ENCODE results near the gene SAMD1.

Gene SAMD1

DNA sequence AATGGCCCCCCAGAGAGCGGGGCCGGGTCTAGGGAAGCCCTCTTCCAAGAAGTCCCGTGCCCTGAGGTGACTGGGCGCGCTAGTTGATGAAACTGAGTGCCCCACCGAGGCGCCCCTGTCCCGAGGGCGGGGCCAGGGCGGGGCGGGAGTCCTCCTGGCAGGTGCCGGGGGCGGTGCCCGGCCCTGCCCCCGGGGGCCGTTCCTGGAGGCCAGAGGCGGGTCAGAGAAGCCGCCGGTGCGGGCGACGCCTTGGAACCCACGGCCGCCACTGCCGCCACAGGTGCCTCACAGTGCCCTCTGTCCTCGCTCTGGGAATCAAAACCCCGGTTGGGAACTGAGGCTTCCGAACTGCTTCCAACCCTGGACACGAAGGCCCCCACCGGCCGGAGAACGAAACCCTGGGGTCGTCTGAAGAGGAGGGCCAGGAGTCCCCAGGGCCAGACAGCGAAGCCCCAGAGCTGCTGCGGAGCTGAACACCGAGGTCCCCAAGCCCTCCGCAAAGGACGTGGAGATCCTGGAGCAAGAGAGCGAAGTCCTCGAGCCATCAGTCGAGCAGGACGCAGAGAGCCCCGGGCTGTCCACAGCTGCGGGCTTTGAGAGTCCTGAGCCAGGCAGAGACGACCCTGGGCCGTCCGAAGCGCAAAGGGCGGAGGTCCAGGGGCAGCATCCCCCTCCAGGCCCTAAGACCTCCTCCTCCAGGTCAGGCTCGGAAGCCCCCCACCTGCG is 17.9 kb downstream of the SAMD1 start, which contains the start of gene MISP3:
MISP3 (plus strand) TSS at position 252 of the 726 bp plus-strand sequence. CDS start 524 bp downstream, outside the sequence.
- peak within 1 kb of the TSS; percentile 66 for H3K4me3 ChIP-seq (ENCODE audit: low read length)
- DNase-seq (ENCODE audit: low read depth, low spot score): no peak

DNA sequence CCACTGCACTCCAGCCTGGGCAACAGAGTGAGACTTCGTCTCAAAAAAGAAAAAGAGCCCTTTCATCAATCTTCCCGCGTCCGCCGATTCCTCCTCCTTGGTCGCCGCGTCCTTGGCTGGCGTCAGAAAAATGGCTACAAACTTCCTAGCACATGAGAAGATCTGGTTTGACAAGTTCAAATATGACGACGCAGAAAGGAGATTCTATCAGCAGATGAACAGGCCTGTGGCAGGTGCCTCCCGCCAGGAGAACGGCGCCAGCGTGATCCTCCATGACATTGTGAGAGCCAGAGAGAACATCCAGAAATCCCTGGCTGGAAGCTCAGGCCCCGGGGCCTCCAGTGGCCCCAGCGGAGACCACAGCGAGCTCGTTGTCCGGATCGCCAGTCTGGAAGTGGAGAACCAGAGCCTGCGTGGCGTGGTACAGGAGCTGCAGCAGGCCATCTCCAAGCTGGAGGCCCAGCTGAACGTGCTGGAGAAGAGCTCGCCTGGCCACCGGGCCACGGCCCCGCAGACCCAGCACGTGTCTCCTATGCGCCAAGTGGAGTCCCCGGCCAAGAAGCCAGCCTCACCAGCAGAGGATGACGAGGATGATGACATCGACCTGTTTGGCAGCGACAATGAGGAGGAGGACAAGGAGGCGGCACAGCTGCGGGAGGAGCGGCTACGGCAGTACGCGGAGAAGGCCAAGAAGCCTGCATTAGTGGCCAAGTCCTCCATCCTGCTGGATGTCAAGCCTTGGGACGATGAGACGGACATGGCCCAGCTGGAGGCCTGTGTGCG is 20.1 kb downstream of the SAMD1 start:
- no peak overlapping the region for H3K4me3 ChIP-seq (ENCODE audit: low read length)

DNA sequence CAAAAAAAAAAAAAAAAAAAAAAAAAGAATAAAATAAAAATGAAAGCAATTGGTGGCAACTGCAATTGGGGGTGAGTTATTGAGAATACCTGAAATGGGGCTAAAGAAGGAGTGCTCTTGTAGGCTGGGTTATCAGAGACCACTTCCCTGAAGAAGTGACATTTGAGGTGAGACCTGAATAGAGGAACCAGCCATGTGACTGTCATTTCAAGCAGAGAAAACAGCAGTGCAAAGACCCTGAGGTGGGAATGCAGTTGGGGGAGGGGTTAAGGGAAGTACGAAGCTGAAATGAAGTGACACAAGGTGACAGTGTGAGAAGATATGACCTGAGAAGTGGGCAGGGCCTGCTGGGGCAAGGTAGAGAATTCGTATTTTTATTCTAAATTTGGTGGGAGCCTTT is 24.4 kb downstream of the SAMD1 start:
- DNase-seq (ENCODE audit: low read depth, low spot score): no peak
- H3K4me3 ChIP-seq (ENCODE audit: low read length): no peak overlapping the region

More for the DNA sequence above, 20.1 kb downstream of the SAMD1 start:
- no peak for DNase-seq (ENCODE audit: low read depth, low spot score)

DNA sequence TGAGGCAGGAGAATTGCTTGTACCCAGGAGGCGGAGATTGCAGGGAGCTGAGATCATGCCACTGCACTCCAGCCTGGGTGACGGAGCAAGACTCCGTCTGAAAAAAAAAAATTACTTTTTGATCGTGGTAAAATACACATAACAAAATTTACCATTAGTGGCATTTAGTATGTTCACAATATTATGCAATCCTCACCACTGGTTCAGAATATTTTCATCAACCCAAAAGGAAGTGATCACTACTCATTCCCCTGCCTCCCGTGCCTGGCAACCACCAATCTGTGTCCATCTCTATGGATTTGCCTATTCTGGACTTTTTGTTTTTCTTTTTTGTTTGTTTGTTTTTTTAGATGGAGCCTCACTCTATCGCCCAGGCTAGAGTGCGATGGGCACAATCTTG is 27.4 kb downstream of the SAMD1 start:
- H3K4me3 ChIP-seq (ENCODE audit: low read length): no peak overlapping the region
- no peak for DNase-seq (ENCODE audit: low read depth, low spot score)

DNA sequence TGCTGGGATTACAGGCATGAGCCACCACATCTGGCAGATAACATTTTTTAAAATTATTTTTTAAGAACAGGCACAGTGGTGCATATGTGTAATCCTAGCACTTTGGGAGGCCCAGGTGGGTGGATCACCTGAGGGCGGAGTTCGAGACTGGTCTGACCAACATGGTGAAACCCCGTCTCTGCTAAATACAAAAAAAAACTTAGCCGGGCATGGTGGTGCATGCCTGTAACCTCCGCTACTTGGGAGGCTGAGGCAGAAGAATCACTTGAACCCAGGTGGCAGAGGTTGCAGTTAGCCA is 28.0 kb downstream of the SAMD1 start:
- no peak for DNase-seq (ENCODE audit: low read depth, low spot score)
- no peak overlapping the region for H3K4me3 ChIP-seq (ENCODE audit: low read length)

DNA sequence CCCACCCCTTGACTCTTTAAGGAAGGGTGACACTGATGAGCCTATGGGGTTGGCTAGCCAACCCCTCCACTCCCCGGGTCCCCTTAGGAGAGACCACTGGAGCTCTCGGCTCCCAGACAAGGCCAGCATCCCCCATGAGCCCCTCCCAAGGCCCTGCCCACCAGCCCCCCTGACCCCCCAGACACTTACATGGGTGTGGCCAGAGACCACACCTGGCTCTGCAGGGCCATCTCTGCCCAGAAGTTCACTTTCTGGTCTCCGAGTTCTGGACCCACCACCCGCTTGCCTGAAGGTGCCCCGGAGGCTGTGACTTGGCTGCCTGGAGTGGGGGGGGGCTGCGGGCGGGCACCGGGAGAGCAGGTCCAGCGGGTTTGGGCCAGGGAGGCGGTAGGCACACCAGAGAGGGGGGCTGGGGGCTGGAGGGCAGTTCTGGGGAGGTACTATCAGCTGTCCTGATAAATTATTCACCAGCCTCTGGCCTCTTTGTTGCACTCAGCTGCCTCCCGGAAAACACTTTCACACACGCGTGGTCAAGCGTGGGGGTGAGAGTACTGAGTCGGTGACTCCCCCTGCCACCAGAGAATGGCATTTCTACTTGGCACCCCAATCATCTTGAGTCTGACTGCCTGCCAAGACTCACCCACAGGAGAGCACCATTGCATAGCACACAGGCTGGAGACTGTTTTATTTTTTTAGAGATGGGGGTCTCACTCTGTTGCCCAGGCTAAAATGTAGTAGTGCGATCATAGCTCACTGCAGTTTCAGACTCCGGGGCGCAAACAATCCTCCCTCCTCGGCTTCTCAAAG is 28.6 kb downstream of the SAMD1 start, which contains the start of gene PALM3:
PALM3 (minus strand) TSS at position 326 of the 807 bp plus-strand sequence; CDS start at position 230, 96 bp downstream.
- DNase-seq (ENCODE audit: low read depth, low spot score): no peak
- H3K4me3 ChIP-seq (ENCODE audit: low read length): no peak within 1 kb of the TSS

DNA sequence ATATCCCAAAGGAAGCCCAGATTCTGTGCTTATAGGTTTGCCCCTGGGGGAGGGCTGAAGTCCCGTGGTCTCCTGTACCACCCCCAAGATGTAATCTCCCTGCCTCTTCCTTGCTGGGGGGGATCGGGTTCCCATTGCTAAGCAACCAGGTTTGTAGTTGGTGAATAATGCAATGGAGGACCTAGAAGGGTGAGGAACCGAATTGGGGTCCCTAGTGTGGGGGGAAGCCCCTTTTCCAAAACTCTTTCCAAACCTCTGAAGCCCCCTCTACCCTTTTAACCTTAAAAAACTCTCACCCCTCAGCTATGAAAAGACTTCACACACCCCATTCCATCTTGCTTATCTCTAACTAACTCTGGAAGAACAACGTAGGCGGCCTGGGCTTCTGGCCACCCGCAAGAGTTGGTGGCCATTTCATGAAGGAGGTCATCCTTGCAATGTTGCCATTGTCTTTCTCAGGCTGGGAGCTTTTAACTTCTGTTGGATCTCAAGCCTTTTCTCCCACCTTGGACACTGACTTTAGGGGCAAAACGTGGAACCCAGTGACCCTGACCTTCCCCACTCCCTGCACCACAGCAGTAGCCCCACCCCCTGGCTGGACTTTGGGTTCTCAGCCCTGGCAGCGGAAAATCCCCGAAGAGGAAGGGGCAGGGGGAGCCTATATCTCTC is 29.3 kb downstream of the SAMD1 start:
- DNase-seq (ENCODE audit: low read depth, low spot score): no peak
- no peak overlapping the region for H3K4me3 ChIP-seq (ENCODE audit: low read length)

DNA sequence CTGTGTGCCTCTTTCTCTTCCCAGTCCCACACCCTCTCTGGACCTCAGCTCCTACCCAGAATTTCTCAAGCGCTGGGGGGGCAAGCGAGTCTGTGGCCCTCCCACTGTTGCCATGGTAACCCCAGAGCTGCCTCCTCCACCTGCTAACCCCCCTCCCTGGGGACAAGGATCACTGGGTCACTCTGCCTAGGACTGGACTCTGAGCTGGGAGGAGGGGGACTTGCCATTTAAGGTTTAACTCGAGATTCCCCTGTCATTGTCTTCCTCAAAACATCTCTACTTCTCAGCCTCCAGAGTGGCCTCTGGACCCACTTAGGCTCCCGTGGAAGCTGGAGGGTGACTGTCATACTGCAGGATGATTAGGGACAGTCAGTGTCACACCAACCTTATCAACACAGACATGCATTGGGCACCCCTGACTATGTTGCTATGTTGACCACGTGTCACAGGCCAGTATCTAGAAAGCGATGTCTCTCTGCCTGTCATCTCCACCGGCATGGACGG is 30.8 kb downstream of the SAMD1 start:
- H3K4me3 ChIP-seq (ENCODE audit: low read length): no peak overlapping the region
- no peak for DNase-seq (ENCODE audit: low read depth, low spot score)

DNA sequence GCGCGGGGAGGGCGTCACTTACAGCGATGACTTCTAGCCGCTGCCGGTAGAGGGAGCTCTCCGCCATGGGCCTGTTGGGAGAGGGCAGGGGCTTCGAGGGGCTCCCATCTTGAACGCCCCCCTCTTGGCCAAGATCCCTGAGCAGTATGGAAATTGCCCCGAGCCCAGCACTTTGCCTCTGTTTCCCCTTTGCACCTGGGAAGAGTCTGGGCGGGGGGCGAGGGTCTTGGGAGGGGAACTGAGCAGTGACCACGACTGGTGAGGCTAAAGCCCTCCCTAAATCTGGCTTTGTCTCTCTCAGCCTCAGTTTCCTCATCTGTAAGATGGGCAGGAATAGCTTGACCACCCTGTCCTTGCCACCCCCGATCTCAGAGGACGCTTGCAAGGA is 31.5 kb downstream of the SAMD1 start:
- no peak overlapping the region for H3K4me3 ChIP-seq (ENCODE audit: low read length)
- DNase-seq (ENCODE audit: low read depth, low spot score): no peak

DNA sequence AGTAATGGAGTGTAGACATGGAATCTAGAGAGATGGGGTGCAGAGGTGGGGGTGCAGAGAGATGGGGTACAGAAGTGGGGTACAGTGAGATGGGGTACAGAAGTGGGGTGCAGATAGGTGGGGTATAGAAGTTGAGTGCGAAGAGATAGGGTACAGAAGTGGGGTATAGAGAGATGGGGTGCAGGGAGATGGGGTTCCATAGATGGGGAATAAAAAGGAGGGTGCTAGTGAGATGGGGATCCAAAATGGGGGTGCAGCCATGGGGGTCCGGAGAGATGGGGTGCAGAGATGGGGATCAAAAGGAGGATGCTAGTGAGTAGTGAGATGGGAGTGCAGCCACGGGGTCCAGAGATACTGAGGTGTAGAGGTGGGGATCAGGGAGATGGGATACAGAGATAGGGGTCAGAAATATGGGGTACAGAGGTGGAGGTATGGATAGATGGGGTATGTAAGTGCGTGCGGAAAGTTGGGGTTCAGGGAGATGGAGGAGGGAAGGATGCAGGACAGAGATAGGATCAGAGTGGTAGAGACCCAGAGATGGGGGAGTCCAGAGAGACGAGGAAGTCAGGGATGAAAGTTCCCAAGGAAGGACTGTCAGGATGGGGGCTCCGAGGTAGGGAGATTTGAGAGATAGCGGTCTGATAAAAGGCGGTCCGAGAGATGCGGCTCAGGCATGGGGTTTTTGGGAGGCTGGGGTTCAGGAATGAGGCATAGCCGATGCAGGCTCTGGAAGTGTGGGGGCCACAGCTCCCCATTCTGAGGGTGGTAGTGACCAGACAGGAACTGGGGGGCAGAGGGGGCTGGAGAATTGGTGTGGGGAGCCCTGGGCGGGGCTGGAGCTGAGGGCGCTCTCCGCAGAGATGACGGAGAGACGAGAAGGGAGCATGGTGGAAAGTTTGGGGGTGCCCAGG is 32.1 kb downstream of the SAMD1 start:
- no peak overlapping the region; the same call in 1 of the 2 replicates for H3K4me3 ChIP-seq (ENCODE audit: low read length)
- no peak for DNase-seq (ENCODE audit: low read depth, low spot score)

DNA sequence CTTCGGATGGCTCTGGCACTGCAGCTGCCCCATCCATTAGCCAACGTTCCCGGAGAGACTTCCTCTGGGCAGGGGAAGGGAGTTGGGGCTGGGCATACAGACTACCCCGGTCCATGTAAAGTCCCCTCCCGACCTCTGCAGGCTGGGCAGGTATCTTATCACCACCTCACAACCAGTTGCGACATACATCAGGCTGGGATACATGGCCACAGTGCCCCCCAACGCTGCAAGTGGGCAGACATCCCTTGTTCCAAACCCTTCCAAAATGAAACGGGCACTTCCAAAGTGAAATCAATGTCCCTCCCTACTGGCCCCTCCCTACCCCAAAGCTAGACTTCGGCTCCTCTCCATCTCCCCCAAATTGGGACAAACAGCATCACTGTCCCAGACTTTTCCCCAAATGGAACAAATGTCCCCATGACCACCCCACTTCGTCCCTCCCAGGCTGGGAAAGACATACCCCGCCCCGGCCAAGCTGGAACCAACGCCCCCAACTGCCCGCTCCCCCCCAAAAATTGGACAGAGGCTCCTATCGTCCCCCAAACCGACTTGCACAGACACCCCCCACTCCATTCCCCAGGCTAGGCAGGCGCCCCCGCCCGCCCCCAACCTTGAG is 33.7 kb downstream of the SAMD1 start:
- no peak overlapping the region for H3K4me3 ChIP-seq (ENCODE audit: low read length)
- DNase-seq (ENCODE audit: low read depth, low spot score): no peak

DNA sequence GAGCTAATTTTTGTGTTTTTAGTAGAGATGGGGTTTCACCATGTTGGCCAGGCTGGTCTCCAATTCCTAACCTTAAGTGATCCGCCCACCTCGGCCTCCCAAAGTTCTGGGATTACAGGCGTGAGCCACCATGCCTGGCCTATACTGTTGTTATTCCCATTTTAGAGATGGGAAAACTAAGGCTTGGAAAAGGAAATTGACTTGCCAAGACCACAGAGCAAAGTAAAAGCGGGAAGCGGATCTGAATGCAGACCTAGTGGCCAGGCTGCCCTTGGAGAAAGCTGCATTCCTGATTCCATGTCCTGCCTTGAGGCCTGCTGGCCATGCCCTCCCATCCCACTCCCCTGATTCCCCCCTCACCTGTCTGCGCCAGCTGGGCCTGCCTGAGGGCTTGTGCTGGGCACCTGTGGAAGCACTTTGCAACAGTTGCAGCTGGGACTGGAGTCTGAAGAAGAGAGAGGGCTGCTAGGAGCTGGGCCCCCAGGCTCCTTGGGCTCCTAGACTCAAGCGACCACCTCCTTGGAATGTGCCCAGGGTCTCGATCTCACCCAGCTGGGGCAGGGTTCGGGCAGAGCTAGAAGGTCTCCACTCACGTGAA is 34.4 kb downstream of the SAMD1 start:
- no peak overlapping the region for H3K4me3 ChIP-seq (ENCODE audit: low read length)
- DNase-seq (ENCODE audit: low read depth, low spot score): no peak

DNA sequence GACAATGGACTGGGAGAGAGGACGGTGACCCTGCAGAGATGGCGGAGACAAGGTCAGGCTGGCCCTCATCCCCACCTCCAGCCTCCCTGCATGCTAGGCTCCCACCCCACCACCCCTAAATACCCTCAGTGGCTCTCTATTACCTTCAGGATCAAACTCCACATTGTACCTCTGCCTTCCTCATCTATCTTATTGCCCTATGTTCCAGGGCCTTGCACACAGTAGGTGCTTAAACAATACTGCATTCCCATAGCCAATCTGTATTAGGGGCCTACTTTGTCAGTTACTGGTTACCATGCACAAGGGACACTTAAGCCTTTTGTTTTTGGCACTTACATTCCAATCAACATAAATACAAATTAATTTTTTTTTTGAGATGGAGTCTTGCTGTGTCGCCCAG is 35.2 kb downstream of the SAMD1 start:
- no peak overlapping the region for H3K4me3 ChIP-seq (ENCODE audit: low read length)
- no peak for DNase-seq (ENCODE audit: low read depth, low spot score)

DNA sequence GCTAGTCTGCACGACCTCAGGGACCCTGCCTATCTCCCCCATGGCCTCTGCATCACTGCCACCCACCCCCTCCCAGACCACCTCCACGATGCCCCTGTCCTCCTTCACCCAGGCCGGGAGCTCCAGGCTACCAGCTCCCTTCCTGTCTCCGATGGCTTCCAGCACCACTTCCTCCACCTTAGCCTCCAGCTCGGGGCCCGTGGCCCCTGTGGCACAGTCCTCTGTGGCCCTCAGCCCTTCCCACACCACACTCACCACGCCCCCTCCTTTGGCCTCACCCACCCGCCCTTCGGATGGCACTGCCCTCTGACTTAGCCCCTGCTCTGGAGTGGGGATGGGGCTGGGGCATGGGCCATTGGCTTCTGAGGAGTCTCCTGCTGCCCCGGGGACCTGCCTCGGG is 35.8 kb downstream of the SAMD1 start:
- H3K4me3 ChIP-seq (ENCODE audit: low read length): no peak overlapping the region
- no peak for DNase-seq (ENCODE audit: low read depth, low spot score)

DNA sequence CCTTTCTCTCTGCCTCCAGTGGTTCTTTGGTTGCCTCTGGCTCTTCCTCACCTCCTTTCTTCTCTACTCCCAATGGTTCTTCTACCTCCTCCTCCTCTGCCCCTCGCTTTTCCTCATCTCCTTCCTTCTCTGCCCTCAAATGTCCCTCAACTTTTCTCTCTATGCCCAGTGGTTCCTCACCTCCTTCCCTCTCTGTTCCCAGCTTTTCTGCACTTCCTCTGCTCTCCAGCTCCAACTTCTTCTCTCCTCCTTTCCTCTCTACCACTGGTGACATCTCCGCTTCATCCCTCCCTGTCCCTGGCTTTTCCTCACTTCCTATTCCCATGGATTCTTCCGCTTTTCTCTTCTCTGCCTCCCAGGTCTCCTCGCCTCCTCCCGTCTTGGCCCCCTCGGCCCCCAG is 36.5 kb downstream of the SAMD1 start:
- DNase-seq (ENCODE audit: low read depth, low spot score): no peak
- no peak overlapping the region for H3K4me3 ChIP-seq (ENCODE audit: low read length)

DNA sequence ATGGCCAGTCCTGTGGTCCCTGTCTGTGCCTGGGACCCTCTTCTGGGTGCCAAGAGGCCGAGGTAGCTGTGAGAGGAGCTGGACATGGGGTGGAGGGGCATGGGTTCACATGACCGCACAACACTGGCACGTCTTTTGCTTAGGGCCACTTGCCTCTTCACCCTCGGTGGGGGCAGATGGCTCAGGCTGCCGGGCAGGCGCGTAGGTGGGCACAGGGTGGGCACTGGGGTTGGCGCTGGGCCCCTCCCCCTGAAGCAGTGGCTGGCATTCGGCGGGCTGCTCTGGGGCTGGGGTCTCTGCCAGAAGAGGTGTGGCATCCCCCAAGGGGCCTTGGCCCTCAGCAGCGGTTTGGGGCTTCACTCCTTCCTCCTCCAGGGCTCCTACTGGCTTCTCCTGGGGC is 37.1 kb downstream of the SAMD1 start:
- no peak for DNase-seq (ENCODE audit: low read depth, low spot score)
- H3K4me3 ChIP-seq (ENCODE audit: low read length): no peak overlapping the region

DNA sequence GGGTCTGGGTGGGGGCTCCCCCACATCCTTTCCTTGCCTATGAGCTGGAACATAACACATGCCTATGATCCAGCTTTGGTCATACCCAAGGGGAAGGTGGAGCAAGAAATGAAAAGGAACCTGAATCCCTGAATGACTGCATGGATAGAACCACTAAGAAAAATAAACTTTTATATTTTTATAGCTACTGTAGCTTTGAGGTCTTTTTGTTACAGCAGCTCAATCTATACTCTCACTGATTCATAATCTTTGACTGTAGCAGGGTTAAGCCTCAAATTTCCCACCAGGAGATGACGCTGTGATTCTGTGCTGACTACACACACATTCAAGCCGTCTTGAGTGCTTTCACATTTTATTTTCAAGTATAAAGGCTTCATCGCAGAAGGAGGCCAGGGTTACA is 37.5 kb downstream of the SAMD1 start:
- H3K4me3 ChIP-seq (ENCODE audit: low read length): no peak overlapping the region
- DNase-seq (ENCODE audit: low read depth, low spot score): no peak
